Measurements from ENCODE around the gene ENTPD5.
"Not testable (repeated sequence)": the region's sequence is repeated elsewhere in the genome, so short reads cannot be mapped to it uniquely, and the experiment has no call there.

Gene ENTPD5

DNA sequence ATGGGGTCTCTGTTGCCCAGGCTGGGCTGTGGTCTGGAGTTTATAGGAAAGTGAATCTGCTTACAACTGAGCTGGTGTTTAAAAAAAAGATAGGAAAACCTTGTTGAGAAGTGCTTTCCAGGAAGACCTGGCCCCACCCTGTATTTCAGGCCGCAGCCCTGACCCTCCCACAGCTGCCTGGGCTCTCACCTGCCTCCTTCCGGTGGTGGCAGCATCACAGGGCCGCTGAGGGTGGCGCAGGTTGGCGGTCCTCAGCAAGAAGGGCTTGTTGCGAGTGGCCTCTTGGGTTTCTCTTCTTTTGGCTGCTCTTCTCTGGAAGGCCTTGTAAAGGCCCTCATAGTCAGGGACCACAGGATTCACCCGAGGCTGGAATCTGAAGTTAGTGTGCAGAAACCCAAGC, 76.9 kb downstream of the ENTPD5 start:
- DNase-seq = no peak

DNA sequence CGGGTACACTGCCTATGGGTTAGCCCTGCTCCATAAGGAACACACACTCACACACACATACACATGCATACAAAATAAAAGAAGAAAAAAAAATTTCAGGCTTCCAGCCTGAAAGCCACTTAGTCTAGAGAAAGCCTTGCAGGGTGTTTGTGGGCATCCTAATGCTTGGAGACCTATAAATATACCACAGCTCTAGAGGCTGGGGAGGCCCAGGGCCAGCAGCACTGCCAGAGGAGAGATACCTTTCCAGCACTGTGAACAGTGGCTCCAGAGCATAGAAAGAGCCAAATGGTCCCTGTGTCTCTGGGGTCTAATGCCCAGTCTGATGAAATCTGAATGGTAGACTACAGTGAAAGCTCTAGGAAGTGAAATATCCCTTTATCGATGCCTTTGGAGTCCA, 82.1 kb downstream of the ENTPD5 start:
- DNase-seq = no peak

DNA sequence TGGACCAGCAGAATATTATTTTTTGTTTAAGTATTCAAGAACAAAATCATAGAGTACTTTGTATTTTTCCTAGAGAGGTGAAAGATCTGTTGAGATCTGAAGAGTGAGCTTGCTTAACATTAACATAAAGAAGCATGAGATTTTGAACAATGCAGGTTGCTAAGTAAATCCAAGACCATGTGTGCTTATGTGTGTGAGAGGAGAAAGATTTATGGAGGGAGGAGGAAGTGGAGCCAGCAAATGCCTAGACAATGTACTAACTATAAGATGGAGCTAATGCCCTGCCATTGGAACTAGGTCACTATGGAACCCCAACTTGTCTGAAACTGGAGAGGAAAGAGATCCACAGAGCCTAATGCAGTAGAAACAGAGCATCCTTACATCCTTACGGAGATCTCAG, 82.5 kb downstream of the ENTPD5 start:
- DNase-seq = no peak

DNA sequence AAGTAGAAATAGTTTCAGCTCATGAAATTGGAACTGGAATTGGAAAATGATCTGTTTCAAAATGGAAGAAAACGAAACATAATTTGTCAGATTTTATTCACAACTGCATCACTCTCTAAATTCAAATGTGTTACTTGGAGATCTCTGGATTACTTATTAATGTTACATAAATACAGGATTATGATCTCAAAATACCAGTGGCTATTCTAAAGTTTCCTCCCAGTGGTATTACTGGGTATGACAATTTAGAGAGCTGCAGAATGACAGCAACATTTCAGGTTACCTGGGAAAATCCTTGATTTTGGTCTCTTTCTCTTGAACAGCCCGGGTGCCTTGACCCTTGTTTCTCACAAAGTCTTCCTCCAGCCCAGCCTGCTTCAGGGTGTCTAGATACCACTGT, 83.4 kb downstream of the ENTPD5 start:
- no peak for DNase-seq

DNA sequence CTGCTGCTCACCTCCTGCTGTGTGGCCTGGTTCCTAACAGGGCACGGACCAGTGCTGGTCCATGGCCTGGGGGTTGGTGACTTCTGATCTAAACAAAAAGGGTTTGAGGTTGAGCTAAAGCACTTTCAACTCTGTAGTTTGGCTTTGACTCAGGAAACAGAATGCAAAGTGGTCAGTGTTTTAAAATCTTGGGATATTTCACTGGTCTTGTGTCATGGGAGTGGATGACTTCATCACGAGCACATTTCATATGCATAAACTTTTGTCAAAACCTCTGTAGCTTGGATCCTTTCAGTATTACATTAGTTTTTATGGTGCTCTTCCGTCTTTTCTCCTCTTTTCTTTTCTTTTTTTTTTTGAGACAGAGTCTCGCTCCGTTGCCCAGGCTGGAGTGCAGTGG, 94.8 kb downstream of the ENTPD5 start:
- no peak for DNase-seq

DNA sequence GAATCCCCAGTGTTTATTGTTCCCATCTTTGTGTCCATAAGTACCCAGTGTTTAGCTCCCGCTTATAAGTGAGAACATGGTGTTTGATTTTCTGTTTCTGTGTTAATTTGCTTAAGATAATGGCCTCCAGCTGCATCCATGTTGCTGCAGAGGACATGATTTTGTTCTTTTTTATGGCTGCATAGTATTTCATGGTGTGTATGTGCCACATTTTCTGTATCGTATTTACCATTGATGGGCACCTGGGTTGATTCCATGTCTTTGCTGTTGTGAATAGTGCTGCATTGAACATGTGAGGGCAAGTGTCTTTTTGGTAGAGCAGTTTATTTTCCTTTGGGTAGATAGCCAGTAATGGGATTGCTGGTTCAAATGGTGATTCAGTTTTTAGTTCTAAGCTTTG, 99.6 kb downstream of the ENTPD5 start:
- not testable (repeated sequence) for DNase-seq

DNA sequence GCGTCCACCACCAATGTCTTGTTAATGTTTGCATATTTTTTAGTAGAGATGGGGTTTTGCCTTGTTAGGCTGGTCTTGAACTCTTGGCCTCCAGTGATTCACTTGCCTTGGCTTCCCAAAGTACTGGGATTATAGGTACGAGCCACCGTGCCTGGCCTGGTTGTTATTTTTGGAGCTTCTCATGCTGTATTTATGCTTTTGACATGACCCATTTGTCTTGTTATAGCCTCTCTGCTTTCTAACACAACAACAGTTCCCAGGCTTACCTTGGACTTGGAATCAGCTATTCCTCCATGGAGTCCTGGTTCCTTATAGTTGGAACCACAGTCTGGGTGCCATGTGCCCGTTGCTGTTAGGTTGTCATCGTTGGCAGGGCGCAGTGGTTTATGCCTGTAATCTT, 102.8 kb downstream of the ENTPD5 start:
- DNase-seq = no peak

DNA sequence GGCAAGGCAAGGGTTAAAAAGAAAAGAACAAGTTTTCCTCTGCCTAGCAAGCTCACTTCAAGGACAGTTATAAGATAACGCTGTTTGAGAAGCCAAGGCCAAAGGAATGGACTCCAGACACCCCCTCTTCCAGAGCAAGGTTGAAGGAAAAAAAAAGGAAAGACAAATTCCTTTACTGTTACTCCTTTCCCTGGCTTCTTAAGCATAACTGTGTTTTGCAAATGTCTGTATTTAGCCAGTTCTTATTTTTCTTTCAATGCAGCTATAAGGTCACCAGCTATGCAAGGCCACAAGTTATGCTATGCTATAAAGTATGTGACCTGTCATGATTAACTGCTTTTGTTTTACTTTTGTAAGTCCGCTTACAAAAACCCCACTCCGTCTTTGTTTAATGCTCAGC, 105.8 kb downstream of the ENTPD5 start:
- no peak for DNase-seq

DNA sequence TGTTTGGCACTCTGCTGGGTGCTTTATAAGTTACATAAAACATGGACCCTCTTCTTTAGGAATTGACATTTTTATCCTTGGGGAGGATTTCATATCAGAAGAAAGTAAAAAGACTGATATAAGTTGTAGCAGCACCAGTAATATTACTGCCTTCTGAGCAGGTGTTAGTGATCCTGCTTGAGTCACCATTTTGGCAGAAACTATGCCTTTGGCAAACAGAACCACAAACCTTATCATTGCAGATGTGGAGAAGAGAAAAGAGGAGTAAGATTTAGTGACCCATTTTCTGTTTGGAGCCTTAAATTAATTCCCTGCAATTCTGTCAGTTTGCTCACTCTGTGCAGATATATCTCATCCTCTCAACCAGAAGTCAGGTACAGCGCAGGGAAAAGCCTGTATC, 109.4 kb downstream of the ENTPD5 start:
- DNase-seq = no peak
